ENCODE measurements around the gene PTPRT.

DNA sequence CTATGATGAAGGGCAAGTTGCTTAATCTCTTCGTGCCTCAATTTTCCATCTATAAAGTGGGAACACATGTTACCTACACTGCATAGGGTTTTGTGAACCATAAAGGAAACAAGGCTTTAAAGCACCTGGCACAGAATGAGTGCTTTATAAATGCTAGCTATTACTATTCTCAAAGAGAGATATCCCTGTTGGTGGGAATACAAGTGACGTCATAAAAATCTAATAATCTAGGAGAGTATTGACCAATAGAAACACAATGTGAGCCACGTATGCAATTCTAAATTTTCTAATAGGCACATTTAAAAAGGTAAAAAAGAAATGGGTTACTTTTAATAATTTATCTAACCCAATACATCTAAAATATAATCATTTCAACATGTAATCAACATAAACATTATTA is 316.4 kb downstream of the PTPRT start:
- TF ChIP-seq, protein P1, sequence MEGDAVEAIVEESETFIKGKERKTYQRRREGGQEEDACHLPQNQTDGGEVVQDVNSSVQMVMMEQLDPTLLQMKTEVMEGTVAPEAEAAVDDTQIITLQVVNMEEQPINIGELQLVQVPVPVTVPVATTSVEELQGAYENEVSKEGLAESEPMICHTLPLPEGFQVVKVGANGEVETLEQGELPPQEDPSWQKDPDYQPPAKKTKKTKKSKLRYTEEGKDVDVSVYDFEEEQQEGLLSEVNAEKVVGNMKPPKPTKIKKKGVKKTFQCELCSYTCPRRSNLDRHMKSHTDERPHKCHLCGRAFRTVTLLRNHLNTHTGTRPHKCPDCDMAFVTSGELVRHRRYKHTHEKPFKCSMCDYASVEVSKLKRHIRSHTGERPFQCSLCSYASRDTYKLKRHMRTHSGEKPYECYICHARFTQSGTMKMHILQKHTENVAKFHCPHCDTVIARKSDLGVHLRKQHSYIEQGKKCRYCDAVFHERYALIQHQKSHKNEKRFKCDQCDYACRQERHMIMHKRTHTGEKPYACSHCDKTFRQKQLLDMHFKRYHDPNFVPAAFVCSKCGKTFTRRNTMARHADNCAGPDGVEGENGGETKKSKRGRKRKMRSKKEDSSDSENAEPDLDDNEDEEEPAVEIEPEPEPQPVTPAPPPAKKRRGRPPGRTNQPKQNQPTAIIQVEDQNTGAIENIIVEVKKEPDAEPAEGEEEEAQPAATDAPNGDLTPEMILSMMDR (IDR thresholded peaks at IDR 0.05): no peak
- TF ChIP-seq POLR2A (IDR thresholded peaks at IDR 0.05): no peak

Data from uterus (tissue), 2 donors.